Liver (tissue), 3 donors: ENCODE data around the gene TOM1L2.

ENCODE experiments used
- GABPA ChIP-seq, 2 donors: IDR thresholded peaks in 1 of 2; conservative IDR thresholded peaks in 1 of 2; 2 replicates each; pipeline ENCODE4 v1.6.1; 2016; ENCODE audit warnings: antibody characterized with exemption in 2 of 2, mild to moderate bottlenecking in 1 of 2, moderate library complexity in 1 of 2
- JUND ChIP-seq, 2 donors: IDR thresholded peaks; 2 replicates each; pipeline ENCODE4 v1.6.1; 2016; ENCODE audit warnings: antibody characterized with exemption in 2 of 2
- RAD21 ChIP-seq, 2 donors: IDR thresholded peaks; 2 replicates each; pipeline ENCODE4 v1.6.1; 2016; ENCODE audit warnings: antibody characterized with exemption in 2 of 2, mild to moderate bottlenecking in 2 of 2
- SP1 ChIP-seq: IDR thresholded peaks from 2 replicates; pipeline ENCODE4 v1.6.1; 2018; ENCODE audit warnings: antibody characterized with exemption, mild to moderate bottlenecking
- YY1 ChIP-seq: IDR thresholded peaks from 2 replicates; pipeline ENCODE4 v1.6.1; 2016; ENCODE audit warnings: antibody characterized with exemption, mild to moderate bottlenecking
- TF ChIP-seq, protein P1 (sequence below): fragments of 150-350 bp; IDR thresholded peaks from 2 replicates; pipeline ENCODE4 v1.5.1; 2017; ENCODE audit warnings: improper control_type of control experiment, low read depth, low read length; ENCODE audit not compliant: missing input control
- TF ChIP-seq, protein P2 (sequence below): IDR thresholded peaks from 2 replicates; pipeline ENCODE4 v1.6.1; 2016; ENCODE audit warnings: antibody characterized with exemption
- TF ChIP-seq, protein P3 (sequence below): IDR thresholded peaks from 2 replicates; pipeline ENCODE4 v1.6.1; 2016; ENCODE audit warnings: antibody characterized with exemption
- TF ChIP-seq, protein P4 (sequence below): IDR thresholded peaks from 2 replicates; pipeline ENCODE4 v1.6.1; 2016; ENCODE audit warnings: antibody characterized with exemption, mild to moderate bottlenecking
- donor health status: healthy.
- donor health status: healthy.

DNA sequence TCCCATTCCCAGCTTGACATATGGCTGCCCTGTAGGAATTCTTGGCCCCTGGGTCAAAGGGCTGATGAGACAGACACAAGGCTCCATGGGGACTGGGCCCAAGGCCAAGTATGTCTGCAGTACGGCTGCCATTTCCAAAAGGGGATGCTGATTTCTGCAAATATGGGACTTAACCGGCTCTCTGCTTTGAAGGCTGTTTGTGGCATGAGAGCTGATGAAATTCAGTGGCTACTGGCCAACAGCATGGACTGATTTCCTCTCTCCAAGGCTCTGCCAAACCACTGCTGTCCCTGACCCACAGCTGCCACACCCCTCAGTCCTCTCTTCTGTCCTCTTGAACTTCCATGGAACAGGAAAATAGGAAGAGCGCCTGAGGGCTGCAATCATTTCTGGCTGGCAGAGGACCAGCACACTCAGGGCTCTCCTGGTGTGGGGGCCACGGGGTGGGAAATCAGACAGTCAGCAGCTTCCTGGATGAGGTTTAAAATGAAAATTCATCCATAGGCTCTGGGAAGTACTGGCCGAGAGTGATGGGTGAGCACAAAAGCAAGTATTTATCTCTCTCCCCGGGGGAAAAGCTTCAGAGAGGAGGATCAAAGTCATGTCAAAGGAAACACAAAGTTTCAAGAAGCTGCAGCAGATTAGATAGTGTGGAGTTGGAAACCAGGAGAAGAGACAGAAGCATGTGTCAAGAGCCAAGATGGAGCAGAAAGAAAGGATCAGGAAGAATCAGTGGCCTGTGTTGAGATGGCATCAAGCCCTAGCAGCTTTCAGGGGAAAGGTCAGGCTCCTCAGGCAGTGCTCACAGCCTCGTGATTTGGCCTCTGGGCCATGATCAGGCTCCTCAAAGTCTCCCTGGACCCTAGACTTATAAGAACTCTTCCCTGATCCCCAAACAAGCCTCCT is 71.3 kb downstream of the TOM1L2 start:
- TF ChIP-seq, protein P1, sequence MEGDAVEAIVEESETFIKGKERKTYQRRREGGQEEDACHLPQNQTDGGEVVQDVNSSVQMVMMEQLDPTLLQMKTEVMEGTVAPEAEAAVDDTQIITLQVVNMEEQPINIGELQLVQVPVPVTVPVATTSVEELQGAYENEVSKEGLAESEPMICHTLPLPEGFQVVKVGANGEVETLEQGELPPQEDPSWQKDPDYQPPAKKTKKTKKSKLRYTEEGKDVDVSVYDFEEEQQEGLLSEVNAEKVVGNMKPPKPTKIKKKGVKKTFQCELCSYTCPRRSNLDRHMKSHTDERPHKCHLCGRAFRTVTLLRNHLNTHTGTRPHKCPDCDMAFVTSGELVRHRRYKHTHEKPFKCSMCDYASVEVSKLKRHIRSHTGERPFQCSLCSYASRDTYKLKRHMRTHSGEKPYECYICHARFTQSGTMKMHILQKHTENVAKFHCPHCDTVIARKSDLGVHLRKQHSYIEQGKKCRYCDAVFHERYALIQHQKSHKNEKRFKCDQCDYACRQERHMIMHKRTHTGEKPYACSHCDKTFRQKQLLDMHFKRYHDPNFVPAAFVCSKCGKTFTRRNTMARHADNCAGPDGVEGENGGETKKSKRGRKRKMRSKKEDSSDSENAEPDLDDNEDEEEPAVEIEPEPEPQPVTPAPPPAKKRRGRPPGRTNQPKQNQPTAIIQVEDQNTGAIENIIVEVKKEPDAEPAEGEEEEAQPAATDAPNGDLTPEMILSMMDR = no peak
- TF ChIP-seq, protein P2, sequence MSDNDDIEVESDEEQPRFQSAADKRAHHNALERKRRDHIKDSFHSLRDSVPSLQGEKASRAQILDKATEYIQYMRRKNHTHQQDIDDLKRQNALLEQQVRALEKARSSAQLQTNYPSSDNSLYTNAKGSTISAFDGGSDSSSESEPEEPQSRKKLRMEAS = peak; percentile 99
- TF ChIP-seq, protein P3, sequence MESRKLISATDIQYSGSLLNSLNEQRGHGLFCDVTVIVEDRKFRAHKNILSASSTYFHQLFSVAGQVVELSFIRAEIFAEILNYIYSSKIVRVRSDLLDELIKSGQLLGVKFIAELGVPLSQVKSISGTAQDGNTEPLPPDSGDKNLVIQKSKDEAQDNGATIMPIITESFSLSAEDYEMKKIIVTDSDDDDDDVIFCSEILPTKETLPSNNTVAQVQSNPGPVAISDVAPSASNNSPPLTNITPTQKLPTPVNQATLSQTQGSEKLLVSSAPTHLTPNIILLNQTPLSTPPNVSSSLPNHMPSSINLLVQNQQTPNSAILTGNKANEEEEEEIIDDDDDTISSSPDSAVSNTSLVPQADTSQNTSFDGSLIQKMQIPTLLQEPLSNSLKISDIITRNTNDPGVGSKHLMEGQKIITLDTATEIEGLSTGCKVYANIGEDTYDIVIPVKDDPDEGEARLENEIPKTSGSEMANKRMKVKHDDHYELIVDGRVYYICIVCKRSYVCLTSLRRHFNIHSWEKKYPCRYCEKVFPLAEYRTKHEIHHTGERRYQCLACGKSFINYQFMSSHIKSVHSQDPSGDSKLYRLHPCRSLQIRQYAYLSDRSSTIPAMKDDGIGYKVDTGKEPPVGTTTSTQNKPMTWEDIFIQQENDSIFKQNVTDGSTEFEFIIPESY = peak; percentile 95
- TF ChIP-seq, protein P4, sequence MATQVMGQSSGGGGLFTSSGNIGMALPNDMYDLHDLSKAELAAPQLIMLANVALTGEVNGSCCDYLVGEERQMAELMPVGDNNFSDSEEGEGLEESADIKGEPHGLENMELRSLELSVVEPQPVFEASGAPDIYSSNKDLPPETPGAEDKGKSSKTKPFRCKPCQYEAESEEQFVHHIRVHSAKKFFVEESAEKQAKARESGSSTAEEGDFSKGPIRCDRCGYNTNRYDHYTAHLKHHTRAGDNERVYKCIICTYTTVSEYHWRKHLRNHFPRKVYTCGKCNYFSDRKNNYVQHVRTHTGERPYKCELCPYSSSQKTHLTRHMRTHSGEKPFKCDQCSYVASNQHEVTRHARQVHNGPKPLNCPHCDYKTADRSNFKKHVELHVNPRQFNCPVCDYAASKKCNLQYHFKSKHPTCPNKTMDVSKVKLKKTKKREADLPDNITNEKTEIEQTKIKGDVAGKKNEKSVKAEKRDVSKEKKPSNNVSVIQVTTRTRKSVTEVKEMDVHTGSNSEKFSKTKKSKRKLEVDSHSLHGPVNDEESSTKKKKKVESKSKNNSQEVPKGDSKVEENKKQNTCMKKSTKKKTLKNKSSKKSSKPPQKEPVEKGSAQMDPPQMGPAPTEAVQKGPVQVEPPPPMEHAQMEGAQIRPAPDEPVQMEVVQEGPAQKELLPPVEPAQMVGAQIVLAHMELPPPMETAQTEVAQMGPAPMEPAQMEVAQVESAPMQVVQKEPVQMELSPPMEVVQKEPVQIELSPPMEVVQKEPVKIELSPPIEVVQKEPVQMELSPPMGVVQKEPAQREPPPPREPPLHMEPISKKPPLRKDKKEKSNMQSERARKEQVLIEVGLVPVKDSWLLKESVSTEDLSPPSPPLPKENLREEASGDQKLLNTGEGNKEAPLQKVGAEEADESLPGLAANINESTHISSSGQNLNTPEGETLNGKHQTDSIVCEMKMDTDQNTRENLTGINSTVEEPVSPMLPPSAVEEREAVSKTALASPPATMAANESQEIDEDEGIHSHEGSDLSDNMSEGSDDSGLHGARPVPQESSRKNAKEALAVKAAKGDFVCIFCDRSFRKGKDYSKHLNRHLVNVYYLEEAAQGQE = peak; percentile 93
- peak; percentile 97 for TF ChIP-seq YY1
- peak; percentile 72 to 88 for TF ChIP-seq JUND (IDR thresholded peaks at IDR 0.05)
- peak; percentile 58 to 68 for TF ChIP-seq RAD21 (IDR thresholded peaks at IDR 0.05)
- peak in 1 of 2 donors; percentile 64 for TF ChIP-seq GABPA (IDR thresholded peaks at IDR 0.05 in 1 of 2, conservative IDR thresholded peaks at IDR 0.05 in 1 of 2)
- TF ChIP-seq SP1 = peak; percentile 95
